ENCODE measurements around the gene GLRX5. TPM values are rescaled to one million over a fixed set of nuclear protein-coding genes. Genes with fewer than 3 reads are reported as not detected.
"Not testable (repeated sequence)": the region's sequence is repeated elsewhere in the genome, so short reads cannot be mapped to it uniquely, and the experiment has no call there.

GLRX5 gene
- polyA plus RNA-seq, 1 donor from 2014 or later, result 34.5 TPM

- Mint-ChIP-seq H3K9me3 (peaks cover 0 to 5% (median 0%) of the 10 kb centered on the region in 3 donors), H3K27me3 (peaks cover 28% of the 10 kb centered on the region), H3K4me1 (peaks cover 0 to 3% (median 0%) of the 10 kb centered on the region in 3 donors), H3K36me3 (no peaks in the 10 kb centered on the region), H3K27ac (no peak overlapping the region), H3K4me3 (no peak overlapping the region)
Measured at GRCh38 chr14:95559203-95559602, 24.4 kb downstream of the GLRX5 start.

GRCh38 chr14:95561001-95561412 lies 26.2 kb downstream of the GLRX5 start:
- peak overlapping the region in 1 of 3 donors; percentile 2 for H3K27ac Mint-ChIP-seq

GRCh38 chr14:95562892-95563685 lies 28.2 kb downstream of the GLRX5 start:
- peaks cover 0 to 3% (median 0%) of the 10 kb centered on the region in 3 donors for H3K4me1 Mint-ChIP-seq
- H3K27me3 Mint-ChIP-seq, result peaks cover 30% of the 10 kb centered on the region
- peaks cover 0 to 4% (median 0%) of the 10 kb centered on the region in 3 donors for H3K9me3 Mint-ChIP-seq
- H3K4me3 Mint-ChIP-seq, result no peak overlapping the region
- no peaks in the 10 kb centered on the region for H3K36me3 Mint-ChIP-seq
- no peak overlapping the region for H3K27ac Mint-ChIP-seq

More at GRCh38 chr14:95561001-95561412, 26.2 kb downstream of the GLRX5 start:
- peaks cover 0 to 3% (median 0%) of the 10 kb centered on the region in 3 donors for H3K4me1 Mint-ChIP-seq
- H3K4me3 Mint-ChIP-seq, result no peak overlapping the region
- peaks cover 0 to 5% (median 0%) of the 10 kb centered on the region in 3 donors for H3K9me3 Mint-ChIP-seq
- H3K36me3 Mint-ChIP-seq, result no peaks in the 10 kb centered on the region
- peaks cover 28% of the 10 kb centered on the region for H3K27me3 Mint-ChIP-seq

GRCh38 chr14:95564060-95564459 lies 29.2 kb downstream of the GLRX5 start:
- no peak overlapping the region for H3K27ac Mint-ChIP-seq
- H3K4me3 Mint-ChIP-seq, result no peak overlapping the region
- H3K4me1 Mint-ChIP-seq, result peaks cover 0 to 3% (median 0%) of the 10 kb centered on the region in 3 donors
- no peaks in the 10 kb centered on the region for H3K36me3 Mint-ChIP-seq
- H3K9me3 Mint-ChIP-seq, result no peaks in the 10 kb centered on the region
- peaks cover 33% of the 10 kb centered on the region for H3K27me3 Mint-ChIP-seq

GRCh38 chr14:95569440-95569839 lies 34.6 kb downstream of the GLRX5 start:
- H3K4me3 Mint-ChIP-seq, result no peak overlapping the region
- no peaks in the 10 kb centered on the region for H3K9me3 Mint-ChIP-seq
- H3K36me3 Mint-ChIP-seq, result peaks cover 1% of the 10 kb centered on the region
- no peaks in the 10 kb centered on the region for H3K4me1 Mint-ChIP-seq
- no peak overlapping the region for H3K27ac Mint-ChIP-seq
- H3K27me3 Mint-ChIP-seq, result peaks cover 55% of the 10 kb centered on the region

- peaks cover 1% of the 10 kb centered on the region for H3K36me3 Mint-ChIP-seq
- H3K9me3 Mint-ChIP-seq, result no peaks in the 10 kb centered on the region
- no peak overlapping the region for H3K4me3 Mint-ChIP-seq
- peaks cover 9 to 21% (median 10%) of the 10 kb centered on the region in 3 donors for H3K4me1 Mint-ChIP-seq
- no peak overlapping the region for H3K27ac Mint-ChIP-seq
- H3K27me3 Mint-ChIP-seq, result peaks cover 78% of the 10 kb centered on the region
Measured at GRCh38 chr14:95573313-95573712, 38.5 kb downstream of the GLRX5 start.

- no peak overlapping the region for H3K27ac Mint-ChIP-seq
- peaks cover 9 to 21% (median 10%) of the 10 kb centered on the region in 3 donors for H3K4me1 Mint-ChIP-seq
- H3K27me3 Mint-ChIP-seq, result peaks cover 69% of the 10 kb centered on the region
- H3K36me3 Mint-ChIP-seq, result no peaks in the 10 kb centered on the region
- H3K9me3 Mint-ChIP-seq, result no peaks in the 10 kb centered on the region
- H3K4me3 Mint-ChIP-seq, result peak overlapping the region in 1 of 4 donors; percentile 70
Measured at GRCh38 chr14:95575840-95576473, 41.1 kb downstream of the GLRX5 start.

- Mint-ChIP-seq H3K4me3 (peak overlapping the region; percentile 0 to 61 (median 0)), H3K27me3 (peaks cover 73% of the 10 kb centered on the region), H3K27ac (peak overlapping the region in 2 of 3 donors; percentile 5 to 83), H3K4me1 (peaks cover 9 to 21% (median 10%) of the 10 kb centered on the region in 3 donors), H3K36me3 (no peaks in the 10 kb centered on the region), H3K9me3 (no peaks in the 10 kb centered on the region)
Measured at GRCh38 chr14:95577067-95577800, 42.4 kb downstream of the GLRX5 start.

- H3K27me3 Mint-ChIP-seq, result peaks cover 68% of the 10 kb centered on the region
- peaks cover 9 to 21% (median 10%) of the 10 kb centered on the region in 3 donors for H3K4me1 Mint-ChIP-seq
- peak overlapping the region in 1 of 4 donors; percentile 5 for H3K4me3 Mint-ChIP-seq
- H3K27ac Mint-ChIP-seq, result peak overlapping the region in 1 of 3 donors; percentile 8
- peaks cover 0 to under 1% (median 0%) of the 10 kb centered on the region in 3 donors for H3K9me3 Mint-ChIP-seq
- H3K36me3 Mint-ChIP-seq, result no peaks in the 10 kb centered on the region
Measured at GRCh38 chr14:95577870-95578269, 43.0 kb downstream of the GLRX5 start.

GRCh38 chr14:95583836-95584617 lies 49.2 kb downstream of the GLRX5 start:
- not testable (repeated sequence) for H3K4me1 Mint-ChIP-seq, H3K4me3 Mint-ChIP-seq, H3K36me3 Mint-ChIP-seq
- peaks cover 66% of the 10 kb centered on the region for H3K27me3 Mint-ChIP-seq
- peak overlapping the region in 1 of 3 donors; percentile 9 for H3K27ac Mint-ChIP-seq
- peaks cover 2 to 22% (median 12%) of the 10 kb centered on the region in 3 donors for H3K9me3 Mint-ChIP-seq

GRCh38 chr14:95585953-95586620 lies 51.2 kb downstream of the GLRX5 start:
- Mint-ChIP-seq H3K4me1 (peaks cover 0 to 2% (median 0%) of the 10 kb centered on the region in 3 donors), H3K4me3 (no peak overlapping the region), H3K36me3 (no peaks in the 10 kb centered on the region), H3K27me3 (peaks cover 62% of the 10 kb centered on the region), H3K9me3 (peaks cover 2 to 26% (median 23%) of the 10 kb centered on the region in 3 donors), H3K27ac (no peak overlapping the region)

GRCh38 chr14:95591182-95591581 lies 56.3 kb downstream of the GLRX5 start:
- H3K4me3 Mint-ChIP-seq, result not testable (repeated sequence)
- peaks cover 0 to 14% (median 13%) of the 10 kb centered on the region in 3 donors for H3K9me3 Mint-ChIP-seq

More at GRCh38 chr14:95591182-95591581, 56.3 kb downstream of the GLRX5 start:
- not testable (repeated sequence) for H3K27ac Mint-ChIP-seq, H3K4me1 Mint-ChIP-seq, H3K36me3 Mint-ChIP-seq
- peaks cover 25% of the 10 kb centered on the region for H3K27me3 Mint-ChIP-seq
